ENCODE measurements around the gene TNFRSF6B.
"Not testable (repeated sequence)": the region's sequence is repeated elsewhere in the genome, so short reads cannot be mapped to it uniquely, and the experiment has no call there.

The TNFRSF6B gene

GRCh38 chr20:63703976-63704748 lies 7.7 kb downstream of the TNFRSF6B start:
- H3K4me3 ChIP-seq (ENCODE audit: low read length): no peak overlapping the region
- DNase-seq (ENCODE audit: low read depth, low spot score): no peak

GRCh38 chr20:63704749-63705117 lies 8.3 kb downstream of the TNFRSF6B start:
- DNase-seq (ENCODE audit: low read depth, low spot score): no peak
- no peak overlapping the region for H3K4me3 ChIP-seq (ENCODE audit: low read length)

- no peak overlapping the region for H3K4me3 ChIP-seq (ENCODE audit: low read length)
Measured at GRCh38 chr20:63705232-63706026, 9.0 kb downstream of the TNFRSF6B start.

GRCh38 chr20:63706027-63706695 lies 9.7 kb downstream of the TNFRSF6B start:
- H3K4me3 ChIP-seq (ENCODE audit: low read length): peak overlapping the region; percentile 84
- no peak for DNase-seq (ENCODE audit: low read depth, low spot score)

More at GRCh38 chr20:63705232-63706026, 9.0 kb downstream of the TNFRSF6B start:
- no peak for DNase-seq (ENCODE audit: low read depth, low spot score)

- H3K4me3 ChIP-seq (ENCODE audit: low read length): peak overlapping the region; percentile 84
- peak; percentile 65 for DNase-seq (ENCODE audit: low read depth, low spot score)
Measured at GRCh38 chr20:63706852-63707557, 10.6 kb downstream of the TNFRSF6B start.

GRCh38 chr20:63707558-63708300 lies 11.3 kb downstream of the TNFRSF6B start, which contains the start of the genes ARFRP1 and ZGPAT:
ARFRP1 (minus strand) TSS chr20:63707976; CDS start chr20:63707091, 885 bp downstream.
ZGPAT (plus strand) TSS chr20:63708039; CDS start chr20:63708581, 542 bp downstream.
- DNase-seq (ENCODE audit: low read depth, low spot score): peak; percentile 80
- H3K4me3 ChIP-seq (ENCODE audit: low read length): peak within 1 kb of the TSS; percentile 84

GRCh38 chr20:63708301-63709148 lies 12.1 kb downstream of the TNFRSF6B start:
- DNase-seq (ENCODE audit: low read depth, low spot score): no peak
- H3K4me3 ChIP-seq (ENCODE audit: low read length): peak overlapping the region; percentile 84

GRCh38 chr20:63709149-63709527 lies 12.7 kb downstream of the TNFRSF6B start:
- H3K4me3 ChIP-seq (ENCODE audit: low read length): peak overlapping the region; percentile 84
- DNase-seq (ENCODE audit: low read depth, low spot score): no peak

GRCh38 chr20:63711085-63711645 lies 14.7 kb downstream of the TNFRSF6B start:
- no peak for DNase-seq (ENCODE audit: low read depth, low spot score)
- no peak overlapping the region for H3K4me3 ChIP-seq (ENCODE audit: low read length)

GRCh38 chr20:63712191-63712590 lies 15.7 kb downstream of the TNFRSF6B start:
- no peak for DNase-seq (ENCODE audit: low read depth, low spot score)
- H3K4me3 ChIP-seq (ENCODE audit: low read length): no peak overlapping the region

- no peak for DNase-seq (ENCODE audit: low read depth, low spot score)
- no peak overlapping the region for H3K4me3 ChIP-seq (ENCODE audit: low read length)
Measured at GRCh38 chr20:63714858-63715257, 18.4 kb downstream of the TNFRSF6B start.

- H3K4me3 ChIP-seq (ENCODE audit: low read length): no peak overlapping the region
- DNase-seq (ENCODE audit: low read depth, low spot score): no peak
Measured at GRCh38 chr20:63718996-63719395, 22.5 kb downstream of the TNFRSF6B start.

- DNase-seq (ENCODE audit: low read depth, low spot score); H3K4me3 ChIP-seq (ENCODE audit: low read length): not testable (repeated sequence)
Measured at GRCh38 chr20:63722967-63723622, 26.6 kb downstream of the TNFRSF6B start.

- not testable (repeated sequence) for DNase-seq (ENCODE audit: low read depth, low spot score); H3K4me3 ChIP-seq (ENCODE audit: low read length)
Measured at GRCh38 chr20:63730189-63730733, 33.8 kb downstream of the TNFRSF6B start.

- no peak for DNase-seq (ENCODE audit: low read depth, low spot score)
- H3K4me3 ChIP-seq (ENCODE audit: low read length): peak overlapping the region; percentile 40
Measured at GRCh38 chr20:63731410-63731809, 35.0 kb downstream of the TNFRSF6B start.
